ENCODE results near the gene WNT2B. TPM values are rescaled to one million over a fixed set of nuclear protein-coding genes. Genes with fewer than 3 reads are reported as not detected.

Gene WNT2B
- total and polyA plus RNA-seq, 2 donors (not counting 3 experiments of a cell fraction or from before 2014, with no cell fraction given), result 1.5 to 3.6 TPM

GRCh38 chr1:112504001-112504660 lies 4.6 kb upstream of the WNT2B start:
- dilution Hi-C loops (cut with MboI; ENCODE audit: extremely low pct_ligation_motif_present, low sequenced_read_pairs), result no loop called here
- H3K9me1 ChIP-seq (replicated peaks; ENCODE audit: control insufficient read depth, extremely low read depth, insufficient read depth, low read length), result no peaks in the 10 kb centered on the region
- H3K9ac ChIP-seq (replicated peaks; ENCODE audit: extremely low read depth, insufficient read depth, low read length), result no peak overlapping the region
- H3K4me1 ChIP-seq (ENCODE audit: control insufficient read depth, extremely low read depth, insufficient read depth, low read length), result peaks cover 11% of the 10 kb centered on the region
- DNase-seq (ENCODE audit: low read depth, low spot score) (no peak), FAIRE-seq (no peak)
- no peak overlapping the region for H3K4me2 ChIP-seq (ENCODE audit: insufficient read depth, low read length)
- ChIA-PET CTCF (interaction anchor here (1.2 to 1.7 kb wide), 2 partner anchors 16 to 110 kb away, joined by 3 to 4 read pairs; no protein-coding TSS in a partner anchor), POLR2A (interaction anchor here (0.6 kb wide), 1 partner anchor 120 kb away, joined by 16 read pairs; no protein-coding TSS in a partner anchor)
- no peaks in the 10 kb centered on the region for H3K79me2 ChIP-seq (ENCODE audit: control insufficient read depth, insufficient read depth, low read length)
- no peak overlapping the region for H3K4me3 ChIP-seq (replicated peaks in 1 of 3; ENCODE audit: insufficient read depth in 1 of 3, low read depth in 1 of 3, low read length in 3 of 3)
- no TSS peak for BruUV-seq (replicated peaks)
- H4K20me1 ChIP-seq (replicated peaks; ENCODE audit: control insufficient read depth, extremely low read depth, insufficient read depth, low read length), result no peaks in the 10 kb centered on the region
- peaks cover 2 to 3% of the 10 kb centered on the region in 2 experiments for H3K27me3 ChIP-seq (ENCODE audit: control insufficient read depth in 2 of 2, insufficient read depth in 2 of 2, low read length in 2 of 2)
- no peaks in the 10 kb centered on the region for H3K9me3 ChIP-seq (replicated peaks; ENCODE audit: control insufficient read depth, insufficient read depth, low read length)
- H2AFZ ChIP-seq (ENCODE audit: low read depth, low read length), result no peak overlapping the region
- TF ChIP-seq JUN (IDR thresholded peaks at IDR 0.05; ENCODE audit: borderline replicate concordance, insufficient read depth, insufficient read length, low read depth) (no peak), GATA2 (IDR thresholded peaks at IDR 0.05; ENCODE audit: insufficient read depth, insufficient read length, low read depth, low read length) (no peak), CTCF (IDR thresholded peaks at IDR 0.05; ENCODE audit: extremely low read depth in 1 of 2, insufficient read depth in 1 of 2, low read depth in 1 of 2, low read length in 2 of 2) (no peak), EZH2 (IDR thresholded peaks at IDR 0.05; ENCODE audit: borderline replicate concordance, low read depth, low read length, severe bottlenecking) (no peak), POLR2AphosphoS5 (IDR thresholded peaks at IDR 0.05; ENCODE audit: insufficient read depth, low read depth, low read length) (no peak), POLR2A (IDR thresholded peaks at IDR 0.05; ENCODE audit: low read depth, low read length) (no peak), FOS (IDR thresholded peaks at IDR 0.05; ENCODE audit: borderline replicate concordance, insufficient read depth, low read length) (no peak), MAX (IDR thresholded peaks at IDR 0.05; ENCODE audit: insufficient read depth, insufficient read length) (no peak), MYC (IDR thresholded peaks at IDR 0.05; ENCODE audit: low read depth, low read length) (no peak)
- H3K36me3 ChIP-seq (ENCODE audit: control insufficient read depth in 2 of 2, extremely low read depth in 1 of 2, insufficient read depth in 2 of 2, low read length in 2 of 2), result no peaks in the 10 kb centered on the region
- no peak overlapping the region for H3K27ac ChIP-seq (ENCODE audit: insufficient read depth, low read depth, low read length)
- intact Hi-C loops (cut with micrococcal nuclease), result loop anchor here (5.0 kb wide), 1 partner anchor 88 kb away; no protein-coding TSS in a partner anchor
